Activated CD8-positive, alpha-beta memory T cell treated with anti-CD3 and anti-CD28 coated beads for 24 hours (primary cell): ENCODE data around the gene PEX11B.

ENCODE experiments used
- DNase-seq: peaks from one replicate; pipeline ENCODE4 v3.0.0-alpha.2; 2020

PEX11B gene

GRCh38 chr1:145906954-145907753, 11.4 kb downstream of the PEX11B start:
- DNase-seq: no peak

DNA sequence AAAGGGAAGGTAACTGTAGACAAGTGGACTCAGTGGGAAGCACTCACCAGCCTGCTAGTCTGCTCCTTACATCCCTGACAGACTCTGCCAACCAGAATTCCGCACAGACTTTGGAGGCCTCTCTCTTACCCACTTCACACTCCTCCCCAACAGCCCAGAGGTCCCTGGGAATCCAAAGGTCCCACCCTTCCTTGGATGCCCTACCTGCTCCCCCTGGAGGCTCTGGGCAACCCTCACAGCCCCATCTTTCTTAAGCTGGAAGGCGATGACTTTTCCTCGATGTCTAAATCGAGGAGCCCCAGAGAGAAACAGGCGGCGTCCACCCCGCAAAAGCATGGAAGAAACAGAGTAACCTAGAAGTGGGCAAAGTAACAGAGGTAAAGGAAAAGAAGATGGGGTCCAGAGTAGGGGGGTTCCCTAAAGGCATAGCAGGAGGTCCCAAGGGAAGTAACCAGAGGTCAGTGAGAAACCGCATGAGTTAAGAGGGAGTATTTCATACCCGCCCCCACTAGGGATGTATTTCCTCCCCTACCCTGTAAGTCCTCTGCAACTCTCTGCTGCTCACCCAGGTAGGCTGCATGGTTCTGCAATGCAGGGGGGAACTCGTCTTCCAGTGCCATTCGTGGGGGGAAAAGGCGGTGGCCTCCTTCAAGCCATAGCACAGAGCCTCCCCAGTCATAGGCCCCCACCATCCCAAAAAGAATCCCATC, 17.1 kb downstream of the PEX11B start:
- DNase-seq: no peak

- DNase-seq: no peak
Observed at GRCh38 chr1:145898756-145899155, 19.8 kb downstream of the PEX11B start.

GRCh38 chr1:145897969-145898368, 20.5 kb downstream of the PEX11B start:
- no peak for DNase-seq

DNA sequence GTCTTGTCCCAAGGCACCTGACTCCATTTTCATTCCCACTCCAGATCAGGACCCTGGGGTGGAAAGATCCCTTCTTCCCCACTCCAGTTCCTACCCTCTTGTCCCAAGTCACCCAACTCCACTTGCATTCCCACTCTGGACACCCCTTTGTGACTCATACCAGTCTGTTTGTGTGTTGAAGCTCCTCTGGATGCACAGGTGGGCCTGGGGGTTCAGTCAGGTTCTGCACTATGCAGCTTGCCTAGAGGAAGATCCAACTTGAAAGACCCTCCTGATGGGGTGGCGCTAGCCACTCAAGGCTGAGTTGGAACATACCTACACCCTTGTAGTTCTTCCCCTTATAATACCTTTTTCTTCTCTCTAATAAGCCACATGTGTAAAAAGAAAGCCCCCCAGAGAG, 23.0 kb downstream of the PEX11B start:
- DNase-seq: no peak

GRCh38 chr1:145893306-145894055, 25.0 kb downstream of the PEX11B start:
- no peak for DNase-seq

DNA sequence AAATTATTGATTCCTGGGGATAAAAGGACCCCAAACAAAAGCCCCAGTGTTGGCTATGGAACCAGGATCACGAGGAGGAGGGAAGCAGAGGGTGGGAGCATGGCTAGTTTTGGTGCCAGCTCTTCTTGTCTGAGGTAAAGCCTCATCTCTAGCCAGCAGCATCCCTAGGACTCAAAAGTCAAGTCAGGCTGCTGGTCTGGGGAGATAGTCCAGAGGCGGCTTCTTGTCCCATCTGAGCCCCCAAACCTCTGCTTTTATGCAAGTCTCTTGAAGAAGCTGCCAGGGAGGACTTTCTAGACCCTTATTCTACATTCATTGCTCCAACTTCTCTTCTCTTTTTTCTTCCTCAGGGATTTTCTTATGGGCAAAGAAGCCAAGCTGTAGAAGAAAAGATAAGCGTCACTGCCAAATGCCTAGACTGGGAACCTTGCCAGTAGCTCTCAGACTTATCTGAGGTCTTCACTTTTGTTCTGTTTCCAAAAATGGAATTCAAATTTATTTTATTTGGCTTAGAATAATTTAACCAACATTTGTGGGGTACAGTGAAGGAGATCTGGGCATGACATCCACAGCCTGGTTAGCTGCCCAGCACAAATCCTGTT, 25.9 kb downstream of the PEX11B start:
- DNase-seq: no peak

DNA sequence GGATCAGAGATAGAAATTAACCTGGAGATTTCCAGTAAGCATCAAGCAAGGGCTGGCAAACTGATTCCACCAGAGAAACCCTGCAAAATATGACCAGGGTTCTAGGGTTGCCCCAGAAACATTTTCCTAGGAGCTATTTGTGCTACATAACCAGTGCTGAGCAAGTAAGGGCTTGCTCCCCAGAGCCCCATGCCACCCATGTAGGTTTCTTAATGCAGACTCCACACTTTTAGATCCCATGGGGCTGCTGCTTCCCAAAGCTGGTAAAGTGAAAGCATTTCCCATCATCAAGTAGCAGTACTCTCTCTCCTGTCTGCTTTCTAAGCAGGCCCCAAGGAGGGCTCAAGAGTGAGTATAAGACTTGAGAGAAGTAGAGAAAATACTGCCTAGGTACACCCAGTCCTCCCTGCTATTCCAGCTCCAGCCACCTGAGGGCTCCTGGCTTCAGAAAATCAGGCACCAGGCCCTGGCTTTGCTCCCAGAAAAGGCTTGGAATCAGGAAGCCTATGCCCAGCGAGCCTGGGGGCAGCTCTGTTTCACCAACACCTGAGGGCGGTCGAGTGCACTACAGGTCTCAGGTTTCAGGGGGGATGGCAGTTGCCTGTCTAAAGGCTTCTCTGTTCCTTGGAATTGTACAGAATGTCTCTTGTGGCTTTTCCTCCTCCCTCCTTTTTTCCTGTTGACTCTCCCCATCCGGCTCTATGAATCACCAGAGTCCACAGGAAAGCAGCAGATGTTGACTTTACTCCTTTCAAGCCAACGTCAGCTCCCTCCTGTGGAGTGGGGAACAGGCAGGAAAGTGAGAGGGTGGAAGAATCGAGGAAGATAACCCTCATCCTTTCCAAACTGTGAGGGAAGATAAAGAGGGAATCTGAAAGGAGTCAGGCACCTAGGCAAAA, 26.7 kb downstream of the PEX11B start:
- DNase-seq: peak; percentile 81

- no peak for DNase-seq
Observed at GRCh38 chr1:145891143-145891542, 27.4 kb downstream of the PEX11B start.

DNA sequence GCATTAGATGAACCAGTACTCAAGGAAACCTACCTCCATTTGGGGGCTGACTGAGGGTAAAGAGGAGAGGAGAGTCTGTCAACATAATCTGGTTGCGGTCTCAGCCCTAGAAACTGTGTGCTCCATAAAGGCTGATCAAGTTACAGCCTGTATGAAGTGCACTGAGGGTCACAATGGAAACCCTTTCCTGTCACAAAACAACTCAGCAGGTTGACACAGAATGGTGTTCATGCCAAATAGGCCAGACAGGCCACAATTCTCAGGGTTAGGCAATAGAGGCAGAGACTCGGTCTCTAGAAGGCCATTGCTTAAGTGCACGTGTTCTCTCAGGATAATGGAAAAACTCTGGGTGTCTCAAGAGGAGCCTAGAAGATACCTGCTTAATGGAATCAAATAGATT, 28.8 kb downstream of the PEX11B start:
- DNase-seq: no peak

- no peak for DNase-seq
Observed at GRCh38 chr1:145887631-145888030, 30.9 kb downstream of the PEX11B start.

GRCh38 chr1:145886816-145887215, 31.7 kb downstream of the PEX11B start:
- no peak for DNase-seq

GRCh38 chr1:145886390-145886789, 32.1 kb downstream of the PEX11B start:
- DNase-seq: no peak

- DNase-seq: peak; percentile 95
Observed at GRCh38 chr1:145885738-145886287, 32.7 kb downstream of the PEX11B start, which contains the start of gene ANKRD35. ANKRD35 (minus strand) TSS chr1:145885866; CDS start chr1:145885758, 108 bp downstream.

- no peak for DNase-seq
Observed at GRCh38 chr1:145884675-145885074, 33.8 kb downstream of the PEX11B start.

- DNase-seq: no peak
Observed at GRCh38 chr1:145879775-145880174, 38.7 kb downstream of the PEX11B start.

GRCh38 chr1:145878724-145879123, 39.8 kb downstream of the PEX11B start:
- no peak for DNase-seq

GRCh38 chr1:145877923-145878486, 40.5 kb downstream of the PEX11B start:
- no peak for DNase-seq

DNA sequence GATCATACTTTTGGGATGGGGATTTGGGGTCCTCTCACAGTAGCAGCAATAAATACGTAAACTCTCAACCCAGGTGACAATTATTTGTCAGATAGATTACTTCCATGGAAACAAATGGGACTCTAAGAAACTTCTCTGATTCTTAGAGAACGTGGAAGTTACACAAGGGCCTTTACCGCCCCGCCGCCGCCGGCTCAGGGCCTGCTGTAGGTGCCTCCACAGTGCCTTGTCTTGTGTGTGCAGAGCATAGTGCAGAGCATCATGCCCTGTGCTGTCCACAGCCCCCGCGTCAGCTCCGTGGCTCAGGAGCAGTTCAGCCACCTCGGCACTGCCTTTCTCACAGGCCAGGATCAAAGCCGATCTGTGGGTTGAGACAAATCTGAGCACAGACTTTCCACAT, 43.9 kb downstream of the PEX11B start:
- no peak for DNase-seq

DNA sequence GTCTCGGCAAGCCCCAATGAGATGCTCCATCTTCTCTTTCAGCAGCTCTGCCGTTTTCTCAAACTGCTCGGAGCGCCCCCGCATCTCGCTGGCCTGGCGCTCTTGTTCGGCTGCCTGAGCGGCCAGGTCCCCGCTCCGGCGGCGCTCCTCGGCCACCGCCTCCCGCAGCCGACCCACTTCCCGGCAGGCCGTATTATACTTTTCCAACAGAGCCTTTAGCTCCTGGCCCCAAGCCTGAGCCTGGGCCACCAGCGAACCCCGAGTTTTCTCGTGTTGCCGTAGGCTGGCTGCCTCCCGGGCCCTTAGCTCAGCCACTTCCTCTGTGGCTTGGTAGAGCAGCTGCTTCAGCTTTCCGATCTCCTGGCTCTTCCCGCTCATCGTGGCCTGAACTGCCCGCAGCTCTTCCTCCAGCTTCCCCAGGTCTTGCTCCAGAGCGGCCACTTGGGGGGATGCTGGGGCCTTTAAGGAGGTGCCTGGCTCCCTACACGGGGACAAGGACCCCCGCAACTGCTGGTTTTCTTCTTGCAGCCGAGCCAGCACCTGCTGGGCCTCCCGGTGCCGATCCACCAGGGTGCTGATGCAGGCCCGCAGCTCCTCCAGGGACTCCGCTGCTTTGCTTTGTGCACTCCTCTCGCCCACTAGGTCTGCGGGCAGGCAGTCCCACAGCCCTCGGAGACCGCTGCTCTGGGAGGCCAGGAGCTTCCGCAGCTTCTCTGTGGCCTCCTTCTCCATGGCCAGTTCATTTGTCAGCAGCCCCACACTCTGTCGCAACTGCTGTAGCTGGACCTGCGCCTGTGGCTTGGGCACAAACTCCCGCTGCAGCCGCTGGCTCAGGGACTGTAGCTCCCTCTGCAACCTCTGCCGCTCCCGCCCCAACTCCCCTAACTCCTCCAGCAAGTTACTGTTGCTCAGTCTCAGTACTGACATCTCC, 46.3 kb downstream of the PEX11B start:
- peak; percentile 78 for DNase-seq
